HG03135 (cell line): ENCODE data around the gene SF3A1.
"Not testable (repeated sequence)": the region's sequence is repeated elsewhere in the genome, so short reads cannot be mapped to it uniquely, and the experiment has no call there.

ENCODE experiments used
- ATAC-seq: cut with Tn5 transposase; IDR thresholded peaks from one replicate; pipeline ENCODE4 v1.9.1; 2021; ENCODE audit warnings: mild to moderate bottlenecking, moderate library complexity; ENCODE audit not compliant: unreplicated experiment

Gene SF3A1

GRCh38 chr22:30354644-30355043, 2.0 kb downstream of the SF3A1 start:
- no peak for ATAC-seq

- ATAC-seq: no peak
Observed at GRCh38 chr22:30351226-30351625, 5.5 kb downstream of the SF3A1 start.

GRCh38 chr22:30348809-30349208, 7.9 kb downstream of the SF3A1 start:
- ATAC-seq: no peak

- no peak for ATAC-seq
Observed at GRCh38 chr22:30348404-30348803, 8.3 kb downstream of the SF3A1 start.

GRCh38 chr22:30347255-30347892, 9.3 kb downstream of the SF3A1 start:
- no peak for ATAC-seq

- ATAC-seq: no peak
Observed at GRCh38 chr22:30344447-30345200, 12.1 kb downstream of the SF3A1 start.

GRCh38 chr22:30340911-30341685, 15.6 kb downstream of the SF3A1 start:
- no peak for ATAC-seq

- no peak for ATAC-seq
Observed at GRCh38 chr22:30338802-30339201, 17.9 kb downstream of the SF3A1 start.

GRCh38 chr22:30338341-30338740, 18.4 kb downstream of the SF3A1 start:
- not testable (repeated sequence) for ATAC-seq

GRCh38 chr22:30337461-30337778, 19.3 kb downstream of the SF3A1 start:
- no peak for ATAC-seq

GRCh38 chr22:30336752-30337460, 19.8 kb downstream of the SF3A1 start:
- no peak for ATAC-seq

- no peak for ATAC-seq
Observed at GRCh38 chr22:30335236-30335635, 21.5 kb downstream of the SF3A1 start.

- no peak for ATAC-seq
Observed at GRCh38 chr22:30334646-30335045, 22.0 kb downstream of the SF3A1 start.

GRCh38 chr22:30333707-30334087, 23.0 kb downstream of the SF3A1 start:
- no peak for ATAC-seq

GRCh38 chr22:30332994-30333706, 23.5 kb downstream of the SF3A1 start:
- ATAC-seq: no peak

- ATAC-seq: no peak
Observed at GRCh38 chr22:30332551-30332950, 24.1 kb downstream of the SF3A1 start.

GRCh38 chr22:30328466-30329049, 28.1 kb downstream of the SF3A1 start:
- no peak for ATAC-seq

GRCh38 chr22:30327864-30328345, 28.8 kb downstream of the SF3A1 start:
- no peak for ATAC-seq

GRCh38 chr22:30326706-30327362, 29.9 kb downstream of the SF3A1 start, which contains the start of gene TBC1D10A:
Gene TBC1D10A (minus strand): TSS chr22:30326941. CDS start chr22:30326881, 60 bp downstream.
- ATAC-seq: peak; percentile 83
